ENCODE measurements around the gene ASS1. TPM values are rescaled to one million over a fixed set of nuclear protein-coding genes. Genes with fewer than 3 reads are reported as not detected.

Gene ASS1
- total and polyA plus RNA-seq, 11 donors = 31.5 to 154 (median 60.5) TPM

GRCh38 chr9:130442746-130443455 is 1.9 kb upstream of the ASS1 start:
- 89 to 100% (median 93%) methylated on average over 5 to 9 of the region's 9 CpGs for WGBS, 4 donors
- ATAC-seq (no peak), DNase-seq (peak in 1 of 5 donors; percentile 18)
- H3K4me3 ChIP-seq = no peak overlapping the region
- TF ChIP-seq CTCF (IDR thresholded peaks at IDR 0.05) (no peak), POLR2A (IDR thresholded peaks at IDR 0.05) (no peak)
- peaks cover 0 to 22% (median 12%) of the 10 kb centered on the region in 12 donors for H3K9me3 ChIP-seq
- no peaks in the 10 kb centered on the region for H3K36me3 ChIP-seq
- no peak overlapping the region for H3K27ac ChIP-seq
- H3K27me3 ChIP-seq = peaks cover 0 to 22% (median 0%) of the 10 kb centered on the region in 9 donors
- intact Hi-C loops (cut with DNase I) = no loop called here
- H3K4me1 ChIP-seq = peaks cover 5 to 36% (median 29%) of the 10 kb centered on the region in 12 donors

GRCh38 chr9:130443456-130443801 is 1.3 kb upstream of the ASS1 start:
- no peak for DNase-seq
- intact Hi-C loops (cut with DNase I) = no loop called here
- Histone ChIP-seq H3K4me1 (peaks cover 5 to 42% (median 31%) of the 10 kb centered on the region in 12 donors), H3K9me3 (peaks cover 0 to 22% (median 12%) of the 10 kb centered on the region in 12 donors), H3K4me3 (no peak overlapping the region), H3K27ac (no peak overlapping the region), H3K27me3 (peaks cover 0 to 22% (median 0%) of the 10 kb centered on the region in 9 donors), H3K36me3 (no peaks in the 10 kb centered on the region)
- no peak for TF ChIP-seq CTCF (IDR thresholded peaks at IDR 0.05)
- TF ChIP-seq POLR2A (IDR thresholded peaks at IDR 0.05) = no peak
- 86 to 87% (median 87%) methylated on average over 6 of the region's 6 CpGs for WGBS, 4 donors
- ATAC-seq = no peak

GRCh38 chr9:130443840-130444492 is 795 bp upstream of the ASS1 start:
- H3K36me3 ChIP-seq = no peaks in the 10 kb centered on the region
- TF ChIP-seq CTCF (IDR thresholded peaks at IDR 0.05) (no peak), POLR2A (IDR thresholded peaks at IDR 0.05) (no peak)
- peaks cover 0 to 22% (median 0%) of the 10 kb centered on the region in 9 donors for H3K27me3 ChIP-seq
- peak overlapping the region in 11 of 12 donors; percentile 83 to 96 (median 91) for H3K27ac ChIP-seq
- H3K4me3 ChIP-seq = peak overlapping the region in 10 of 12 donors; percentile 61 to 82 (median 74)
- peak in 1 of 5 donors; percentile 51 for DNase-seq
- WGBS, 4 donors = 49 to 62% (median 55%) methylated on average over 12 to 14 of the region's 14 CpGs
- H3K4me1 ChIP-seq = peaks cover 5 to 47% (median 34%) of the 10 kb centered on the region in 12 donors
- peaks cover 0 to 22% (median 12%) of the 10 kb centered on the region in 12 donors for H3K9me3 ChIP-seq
- ATAC-seq = no peak
- intact Hi-C loops (cut with DNase I) = loop anchor here in 1 of 10 donors (2.0 kb wide), 1 partner anchor 17 kb away; no protein-coding TSS in a partner anchor
